Liver (tissue), 9 donors: ENCODE measurements around the gene TAS2R13. TPM values are rescaled to one million over a fixed set of nuclear protein-coding genes. Genes with fewer than 3 reads are reported as not detected.

Source experiments
- DNase-seq: peaks from one replicate; pipeline ENCODE4 v3.0.0-alpha.2; 2017; ENCODE audit warnings: low spot score
- H3K27ac ChIP-seq, 2 donors: one replicate each; pipeline ENCODE4 v1.7.0; 2013; ENCODE audit warnings: inconsistent platforms in 2 of 2, low read length in 2 of 2, control low read depth in 1 of 2, low read depth in 1 of 2, mild to moderate bottlenecking in 1 of 2
- H3K27me3 ChIP-seq, 4 donors: one replicate each; pipeline versions ENCODE4 v1.6.1 to v1.7.0; 2013; ENCODE audit warnings: low read length in 3 of 4, inconsistent platforms in 1 of 4, mild to moderate bottlenecking in 1 of 4, moderate library complexity in 1 of 4; ENCODE audit not compliant: control insufficient read depth in 4 of 4, insufficient read depth in 4 of 4
- H3K36me3 ChIP-seq, 4 donors: one replicate each; pipeline versions ENCODE4 v1.6.1 to v1.7.0; 2013; ENCODE audit warnings: low read length in 3 of 4, mild to moderate bottlenecking in 3 of 4, low read depth in 1 of 4, moderate library complexity in 1 of 4; ENCODE audit not compliant: control insufficient read depth in 4 of 4, insufficient read depth in 3 of 4
- H3K4me1 ChIP-seq, 4 donors: one replicate each; pipeline versions ENCODE4 v1.6.1 to v1.7.0; 2013; ENCODE audit warnings: low read length in 3 of 4, mild to moderate bottlenecking in 3 of 4, moderate library complexity in 1 of 4; ENCODE audit not compliant: control insufficient read depth in 4 of 4, insufficient read depth in 4 of 4
- H3K4me3 ChIP-seq, 3 donors: one replicate each; pipeline versions ENCODE4 v1.6.1 to v1.7.0; 2013; ENCODE audit warnings: low read length in 3 of 3, control low read depth in 1 of 3, low read depth in 1 of 3, mild to moderate bottlenecking in 1 of 3
- H3K9ac ChIP-seq, 2 donors: one replicate each; pipeline ENCODE4 v1.7.0; 2013; ENCODE audit warnings: low read length in 2 of 2, mild to moderate bottlenecking in 2 of 2, moderate library complexity in 2 of 2, control low read depth in 1 of 2, low read depth in 1 of 2
- H3K9me3 ChIP-seq, 4 donors: one replicate each; pipeline versions ENCODE4 v1.6.1 to v1.7.0; 2013; ENCODE audit warnings: low read length in 3 of 4; ENCODE audit not compliant: control insufficient read depth in 4 of 4
- EGR1 ChIP-seq, 2 donors: IDR thresholded peaks; 2 replicates each; pipeline ENCODE4 v1.6.1; 2016 to 2018; ENCODE audit warnings: antibody characterized with exemption in 2 of 2, low read depth in 2 of 2
- FOXA2 ChIP-seq: IDR thresholded peaks from 2 replicates; pipeline ENCODE4 v1.6.1; 2016; ENCODE audit warnings: antibody characterized with exemption
- GABPA ChIP-seq, 2 donors: IDR thresholded peaks in 1 of 2; conservative IDR thresholded peaks in 1 of 2; 2 replicates each; pipeline ENCODE4 v1.6.1; 2016; ENCODE audit warnings: antibody characterized with exemption in 2 of 2, mild to moderate bottlenecking in 1 of 2, moderate library complexity in 1 of 2
- HNF4A ChIP-seq, 2 donors: conservative IDR thresholded peaks; 2 replicates each; pipeline ENCODE4 v1.6.1; 2016; ENCODE audit warnings: antibody characterized with exemption in 2 of 2, mild to moderate bottlenecking in 2 of 2
- HNF4G ChIP-seq: IDR thresholded peaks from 2 replicates; pipeline ENCODE4 v1.6.1; 2016; ENCODE audit warnings: antibody characterized with exemption
- JUND ChIP-seq, 2 donors: IDR thresholded peaks; 2 replicates each; pipeline ENCODE4 v1.6.1; 2016; ENCODE audit warnings: antibody characterized with exemption in 2 of 2
- MAX ChIP-seq: IDR thresholded peaks from 2 replicates; pipeline ENCODE4 v1.6.1; 2016; ENCODE audit warnings: antibody characterized with exemption
- NR2F2 ChIP-seq: IDR thresholded peaks from 2 replicates; pipeline ENCODE4 v1.6.1; 2016; ENCODE audit warnings: antibody characterized with exemption
- RAD21 ChIP-seq, 2 donors: IDR thresholded peaks; 2 replicates each; pipeline ENCODE4 v1.6.1; 2016; ENCODE audit warnings: antibody characterized with exemption in 2 of 2, mild to moderate bottlenecking in 2 of 2
- REST ChIP-seq: IDR thresholded peaks from 2 replicates; pipeline ENCODE4 v1.6.1; 2016; ENCODE audit warnings: antibody characterized with exemption, mild to moderate bottlenecking
- RXRA ChIP-seq, 2 donors: IDR thresholded peaks; 2 replicates each; pipeline ENCODE4 v1.6.1; 2017 to 2018; ENCODE audit warnings: antibody characterized with exemption in 2 of 2, mild to moderate bottlenecking in 1 of 2
- SP1 ChIP-seq: IDR thresholded peaks from 2 replicates; pipeline ENCODE4 v1.6.1; 2018; ENCODE audit warnings: antibody characterized with exemption, mild to moderate bottlenecking
- TAF1 ChIP-seq: conservative IDR thresholded peaks from 2 replicates; pipeline ENCODE4 v1.6.1; 2016; ENCODE audit warnings: antibody characterized with exemption, mild to moderate bottlenecking
- YY1 ChIP-seq: IDR thresholded peaks from 2 replicates; pipeline ENCODE4 v1.6.1; 2016; ENCODE audit warnings: antibody characterized with exemption, mild to moderate bottlenecking
- WGBS: extraction: QIAGEN DNeasy Blood & Tissue Kit; methylation state at CpG from one replicate; pipeline ENCODE4 v1.1.7; 2013; 5-methylcytosine and 5-hydroxymethylcytosine counted together
- polyA plus RNA-seq, 2 donors: library from polyadenylated mRNA; stranded (reverse) in 1 of 2; unstranded in 1 of 2; fragments of 200-250 nt in 1 of 2; fragments of >200 nt in 1 of 2; fragmentation: Nextera tagmentation in 1 of 2; extraction: Ambion mirVana in 1 of 2; gene quantifications; one replicate each; pipeline versions ENCODE4 v1.2.1 to v1.2.3, GENCODE V29; 2013 to 2015
- total RNA-seq, 2 donors: library from RNA; depleted of rRNA; stranded (reverse); fragments of >200 nt; gene quantifications; one replicate each; pipeline ENCODE4 v1.2.3, GENCODE V29; 2014
- TF ChIP-seq, protein P1 (sequence below): fragments of 150-350 bp; IDR thresholded peaks from 2 replicates; pipeline ENCODE4 v1.5.1; 2017; ENCODE audit warnings: improper control_type of control experiment, low read depth, low read length; ENCODE audit not compliant: missing input control
- donor health status: healthy.
- donor health status: healthy.
- donor health status: healthy.
- donor health status: healthy.
- donor health status: healthy.

The TAS2R13 gene
- total and polyA plus RNA-seq, 4 donors, result 0.10 to 6.2 (median 0.51) TPM; not detected in 1

DNA sequence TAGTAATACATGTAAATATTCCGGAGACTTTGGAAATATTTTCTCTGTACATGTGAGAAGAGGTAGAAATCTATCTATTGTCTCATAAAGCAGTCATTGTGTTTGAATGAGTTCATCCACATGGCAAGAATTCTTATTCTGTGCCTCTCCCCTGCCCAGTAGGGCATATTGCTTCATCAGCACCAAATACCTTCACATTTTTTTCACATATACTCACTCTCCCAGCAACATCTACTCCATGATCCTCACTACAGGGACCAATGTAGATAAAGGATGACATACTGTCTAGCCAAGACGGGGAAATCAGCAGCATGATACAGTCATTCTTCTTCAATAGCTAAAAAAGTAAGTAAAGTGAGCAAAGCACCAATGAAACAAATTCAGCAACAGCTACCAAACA is 31.0 kb upstream of the TAS2R13 start:
- no peaks in the 10 kb centered on the region for H3K9me3 ChIP-seq
- no peaks in the 10 kb centered on the region for H3K36me3 ChIP-seq
- H3K27ac ChIP-seq, result no peak overlapping the region
- TF ChIP-seq GABPA (IDR thresholded peaks at IDR 0.05 in 1 of 2, conservative IDR thresholded peaks at IDR 0.05 in 1 of 2) (no peak), MAX (no peak), REST (no peak), TAF1 (no peak), EGR1 (IDR thresholded peaks at IDR 0.05; ENCODE audit: low read depth in 2 of 2) (no peak), RAD21 (IDR thresholded peaks at IDR 0.05) (no peak), FOXA2 (no peak), NR2F2 (no peak), SP1 (no peak), YY1 (no peak)
- TF ChIP-seq, protein P1, sequence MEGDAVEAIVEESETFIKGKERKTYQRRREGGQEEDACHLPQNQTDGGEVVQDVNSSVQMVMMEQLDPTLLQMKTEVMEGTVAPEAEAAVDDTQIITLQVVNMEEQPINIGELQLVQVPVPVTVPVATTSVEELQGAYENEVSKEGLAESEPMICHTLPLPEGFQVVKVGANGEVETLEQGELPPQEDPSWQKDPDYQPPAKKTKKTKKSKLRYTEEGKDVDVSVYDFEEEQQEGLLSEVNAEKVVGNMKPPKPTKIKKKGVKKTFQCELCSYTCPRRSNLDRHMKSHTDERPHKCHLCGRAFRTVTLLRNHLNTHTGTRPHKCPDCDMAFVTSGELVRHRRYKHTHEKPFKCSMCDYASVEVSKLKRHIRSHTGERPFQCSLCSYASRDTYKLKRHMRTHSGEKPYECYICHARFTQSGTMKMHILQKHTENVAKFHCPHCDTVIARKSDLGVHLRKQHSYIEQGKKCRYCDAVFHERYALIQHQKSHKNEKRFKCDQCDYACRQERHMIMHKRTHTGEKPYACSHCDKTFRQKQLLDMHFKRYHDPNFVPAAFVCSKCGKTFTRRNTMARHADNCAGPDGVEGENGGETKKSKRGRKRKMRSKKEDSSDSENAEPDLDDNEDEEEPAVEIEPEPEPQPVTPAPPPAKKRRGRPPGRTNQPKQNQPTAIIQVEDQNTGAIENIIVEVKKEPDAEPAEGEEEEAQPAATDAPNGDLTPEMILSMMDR, result no peak
- DNase-seq, result no peak
- no peaks in the 10 kb centered on the region for H3K4me1 ChIP-seq
- WGBS, result 97% methylated on average over 2 of the region's 2 CpGs
- no peak overlapping the region for H3K4me3 ChIP-seq
- no peaks in the 10 kb centered on the region for H3K27me3 ChIP-seq
- H3K9ac ChIP-seq, result no peak overlapping the region

DNA sequence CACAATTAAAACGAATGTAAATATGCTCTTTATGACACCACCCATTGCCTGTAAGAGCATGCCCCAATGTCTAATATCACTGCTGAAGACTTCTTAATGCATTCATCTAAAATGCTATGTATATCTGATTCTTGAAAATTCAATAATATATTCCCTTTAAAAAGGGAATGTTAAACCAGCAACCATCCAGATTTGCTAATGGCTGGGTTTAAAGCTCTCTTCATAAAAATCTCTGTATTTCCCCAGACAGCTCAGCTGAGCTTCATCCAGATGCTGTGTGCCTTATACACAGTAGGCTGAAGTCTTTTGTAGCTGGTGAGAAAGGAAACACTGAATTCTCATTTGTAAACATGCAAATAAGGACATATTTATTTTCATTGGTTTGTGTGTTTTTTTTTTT is 29.8 kb upstream of the TAS2R13 start, which contains the start of gene TAS2R14:
TAS2R14 (minus strand) TSS at position 101 of the 400 bp plus-strand sequence; CDS start at position 45, 56 bp downstream.
- Histone ChIP-seq H3K9ac (no peak within 1 kb of the TSS), H3K27me3 (no peaks in the 10 kb centered on the region), H3K4me1 (no peaks in the 10 kb centered on the region), H3K4me3 (no peak within 1 kb of the TSS), H3K9me3 (no peaks in the 10 kb centered on the region), H3K27ac (no peak within 1 kb of the TSS), H3K36me3 (no peaks in the 10 kb centered on the region)
- 84% methylated on average over 1 of the region's 1 CpG for WGBS
- no peak for DNase-seq
- TF ChIP-seq HNF4A (conservative IDR thresholded peaks at IDR 0.05) (no peak), JUND (IDR thresholded peaks at IDR 0.05) (no peak), TAF1 (no peak), FOXA2 (no peak), HNF4G (no peak)

GRCh38 chr12:10936506-10936905 is 27.1 kb upstream of the TAS2R13 start:
- H3K9me3 ChIP-seq, result no peaks in the 10 kb centered on the region
- H3K27me3 ChIP-seq, result no peaks in the 10 kb centered on the region
- H3K36me3 ChIP-seq, result no peaks in the 10 kb centered on the region
- no peaks in the 10 kb centered on the region for H3K4me1 ChIP-seq
- H3K27ac ChIP-seq, result no peak overlapping the region
- WGBS, result 91% methylated on average over 1 of the region's 1 CpG
- TF ChIP-seq NR2F2 (no peak), REST (no peak), RAD21 (IDR thresholded peaks at IDR 0.05) (no peak), RXRA (IDR thresholded peaks at IDR 0.05) (no peak), EGR1 (IDR thresholded peaks at IDR 0.05; ENCODE audit: low read depth in 2 of 2) (no peak)
- no peak for DNase-seq
- no peak overlapping the region for H3K4me3 ChIP-seq
- no peak overlapping the region for H3K9ac ChIP-seq
